Mucosa of stomach (tissue), 1 donor: ENCODE results near the gene MIPEP.

Experiments
- H3K27me3 ChIP-seq: one replicate; pipeline ENCODE4 v1.7.0; 2013; ENCODE audit warnings: mild to moderate bottlenecking, low read length; ENCODE audit not compliant: control insufficient read depth, insufficient read depth
- H3K36me3 ChIP-seq: one replicate; pipeline ENCODE4 v1.7.0; 2013; ENCODE audit warnings: low read length; ENCODE audit not compliant: control insufficient read depth, insufficient read depth
- H3K4me1 ChIP-seq: one replicate; pipeline ENCODE4 v1.7.0; 2013; ENCODE audit warnings: mild to moderate bottlenecking, low read length; ENCODE audit not compliant: control insufficient read depth, insufficient read depth
- H3K4me3 ChIP-seq: one replicate; pipeline ENCODE4 v1.7.0; 2013; ENCODE audit warnings: low read length
- H3K9ac ChIP-seq: one replicate; pipeline ENCODE4 v1.7.0; 2013; ENCODE audit warnings: mild to moderate bottlenecking, low read length, moderate library complexity
- H3K9me3 ChIP-seq: one replicate; pipeline ENCODE4 v1.7.0; 2013; ENCODE audit warnings: mild to moderate bottlenecking, low read length, moderate library complexity; ENCODE audit not compliant: control insufficient read depth
- donor health status: Pancreatic carcinoma.

The MIPEP gene

DNA sequence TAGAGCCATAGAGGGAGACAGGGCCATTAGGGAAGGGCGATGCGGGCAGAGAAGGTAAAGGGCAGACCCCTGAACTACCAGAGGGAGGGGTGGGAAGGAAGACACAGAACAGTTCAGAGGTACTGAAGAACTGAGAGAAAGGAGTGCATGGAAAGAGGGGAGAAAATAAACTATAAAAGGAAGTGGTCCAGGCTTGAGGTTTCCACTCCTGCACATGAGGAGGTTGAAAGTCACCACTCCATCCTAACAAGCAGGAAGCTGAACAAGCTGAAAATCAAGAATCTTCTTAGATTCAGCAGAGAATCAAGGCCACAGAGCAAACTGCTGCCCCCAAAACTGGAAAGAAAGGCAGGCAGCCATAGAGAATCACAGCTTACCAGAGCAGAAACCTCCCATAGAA, 45.1 kb downstream of the MIPEP start:
- Histone ChIP-seq H3K4me1 (no peaks in the 10 kb centered on the region), H3K36me3 (no peaks in the 10 kb centered on the region), H3K9me3 (no peaks in the 10 kb centered on the region), H3K4me3 (no peak overlapping the region), H3K27me3 (no peaks in the 10 kb centered on the region), H3K9ac (no peak overlapping the region)

- Histone ChIP-seq H3K4me3 (no peak overlapping the region), H3K27me3 (no peaks in the 10 kb centered on the region), H3K4me1 (no peaks in the 10 kb centered on the region), H3K9me3 (no peaks in the 10 kb centered on the region), H3K36me3 (no peaks in the 10 kb centered on the region), H3K9ac (no peak overlapping the region)
Observed at GRCh38 chr13:23843436-23843835, 45.8 kb downstream of the MIPEP start.

- no peak overlapping the region for H3K9ac ChIP-seq
Observed at GRCh38 chr13:23842406-23842805, 46.8 kb downstream of the MIPEP start.

DNA sequence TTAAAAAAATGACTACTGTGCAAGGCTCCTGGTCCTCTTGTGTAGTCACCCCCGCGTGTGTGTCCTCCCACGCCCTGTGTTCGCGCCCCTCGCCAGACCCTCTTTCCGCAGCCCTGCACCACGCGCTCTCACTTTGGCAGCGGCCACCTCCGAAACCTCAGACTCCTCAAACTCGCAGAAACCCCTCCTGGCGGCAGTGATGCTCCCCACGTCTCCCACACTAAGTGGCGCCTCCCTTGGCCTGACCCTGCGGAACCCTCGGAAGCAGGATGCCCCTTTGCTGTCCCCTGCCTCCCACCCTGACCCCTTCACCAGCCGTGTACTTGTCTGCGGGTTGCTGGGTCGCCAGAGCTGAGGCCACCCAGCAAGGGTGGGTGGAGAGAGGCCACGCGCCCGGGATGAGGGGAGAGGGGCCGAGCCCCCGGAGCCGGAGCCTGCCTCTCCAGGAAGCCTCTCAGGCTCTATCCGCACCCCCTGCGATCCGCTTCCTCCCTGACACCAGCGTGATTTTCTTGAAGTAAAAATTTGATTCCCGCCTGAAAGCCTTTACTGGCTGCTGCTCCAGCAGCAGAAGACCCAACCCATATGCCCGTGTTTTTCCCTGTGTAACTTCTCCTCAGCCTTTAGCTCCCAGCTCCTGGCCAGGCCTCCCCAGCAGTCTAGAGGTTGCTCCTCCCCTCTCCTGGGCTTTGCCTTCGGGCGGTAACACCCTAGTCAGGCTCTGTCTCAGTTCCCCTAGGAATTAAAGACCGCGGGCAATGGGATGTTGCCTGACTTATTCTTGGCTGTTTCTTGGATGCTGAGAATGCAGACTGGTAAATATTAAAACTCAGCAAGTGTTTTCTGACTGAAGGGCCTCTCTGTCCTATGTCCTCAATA, 55.2 kb downstream of the MIPEP start:
- H3K4me3 ChIP-seq: no peak overlapping the region
- H3K9ac ChIP-seq: no peak overlapping the region
- H3K4me1 ChIP-seq: no peaks in the 10 kb centered on the region
- H3K9me3 ChIP-seq: no peaks in the 10 kb centered on the region
- no peaks in the 10 kb centered on the region for H3K27me3 ChIP-seq
- no peaks in the 10 kb centered on the region for H3K36me3 ChIP-seq

More at GRCh38 chr13:23842406-23842805, 46.8 kb downstream of the MIPEP start:
- H3K27me3 ChIP-seq: no peaks in the 10 kb centered on the region
- no peaks in the 10 kb centered on the region for H3K4me1 ChIP-seq
- H3K36me3 ChIP-seq: no peaks in the 10 kb centered on the region
- H3K9me3 ChIP-seq: no peaks in the 10 kb centered on the region
- H3K4me3 ChIP-seq: no peak overlapping the region

DNA sequence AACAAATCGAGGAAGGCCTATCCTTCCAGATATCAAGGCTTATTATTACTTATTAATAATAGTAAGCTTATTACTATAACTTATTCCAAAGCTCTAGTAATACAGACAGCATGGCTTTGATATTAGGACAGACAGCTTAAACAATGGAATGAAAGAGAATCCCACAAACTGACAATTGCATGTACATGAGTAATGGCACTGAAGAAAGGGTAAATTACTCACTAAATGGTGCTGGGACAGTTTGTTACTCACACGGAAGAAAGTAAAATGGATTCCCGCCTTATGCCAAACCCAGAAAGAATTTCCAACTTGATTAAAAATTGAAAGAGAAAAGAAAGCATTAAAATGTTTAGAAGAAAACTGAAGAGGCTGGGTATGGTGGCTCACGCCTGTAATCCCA, 60.3 kb downstream of the MIPEP start:
- Histone ChIP-seq H3K27me3 (no peaks in the 10 kb centered on the region), H3K4me3 (no peak overlapping the region), H3K9me3 (no peaks in the 10 kb centered on the region), H3K9ac (no peak overlapping the region), H3K4me1 (no peaks in the 10 kb centered on the region), H3K36me3 (no peaks in the 10 kb centered on the region)

DNA sequence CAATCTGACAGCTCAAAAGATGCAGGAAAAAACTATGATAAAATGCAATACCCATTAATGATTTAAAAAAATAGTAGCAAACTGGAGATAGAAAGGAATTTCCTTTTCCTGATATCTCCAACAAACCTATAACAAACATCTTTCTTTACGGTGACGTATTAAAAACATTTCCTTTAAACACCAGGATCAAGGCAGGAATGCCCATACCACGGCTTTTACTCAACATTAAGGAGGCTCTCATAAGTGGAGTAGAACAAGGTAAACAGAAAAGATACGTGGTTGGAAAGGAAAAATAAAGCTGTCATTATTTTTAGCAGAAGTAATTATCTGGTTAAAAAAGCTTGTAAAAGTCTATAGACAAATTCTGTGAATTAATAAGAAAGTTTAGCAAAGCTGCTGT, 61.1 kb downstream of the MIPEP start:
- H3K4me3 ChIP-seq: no peak overlapping the region

GRCh38 chr13:23825179-23825578, 64.0 kb downstream of the MIPEP start:
- Histone ChIP-seq H3K4me3 (no peak overlapping the region), H3K36me3 (no peaks in the 10 kb centered on the region), H3K9me3 (no peaks in the 10 kb centered on the region), H3K27me3 (no peaks in the 10 kb centered on the region), H3K9ac (no peak overlapping the region), H3K4me1 (no peaks in the 10 kb centered on the region)

More for the DNA sequence above, 61.1 kb downstream of the MIPEP start:
- H3K9me3 ChIP-seq: no peaks in the 10 kb centered on the region
- no peaks in the 10 kb centered on the region for H3K4me1 ChIP-seq
- H3K9ac ChIP-seq: no peak overlapping the region
- no peaks in the 10 kb centered on the region for H3K27me3 ChIP-seq
- H3K36me3 ChIP-seq: no peaks in the 10 kb centered on the region

DNA sequence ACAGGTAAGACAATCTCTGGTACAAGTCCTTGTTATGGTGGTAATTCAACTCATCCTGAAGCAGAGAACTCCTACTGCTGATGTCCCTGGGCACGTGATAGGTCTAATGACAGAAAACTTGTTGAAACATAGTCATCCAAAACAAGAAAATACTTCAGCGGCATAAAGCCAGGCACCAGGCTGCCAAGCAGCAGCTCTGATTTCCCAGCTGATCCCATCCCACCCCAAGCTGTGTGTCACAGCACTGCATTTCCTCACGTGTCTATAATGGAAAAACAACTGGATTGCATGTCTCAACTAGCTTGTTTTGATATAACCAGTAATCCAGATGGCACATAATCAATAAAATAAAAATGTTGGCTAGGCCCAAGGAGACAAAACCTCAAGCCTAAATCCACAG, 64.8 kb downstream of the MIPEP start:
- no peak overlapping the region for H3K9ac ChIP-seq
- no peaks in the 10 kb centered on the region for H3K4me1 ChIP-seq
- H3K9me3 ChIP-seq: no peaks in the 10 kb centered on the region

DNA sequence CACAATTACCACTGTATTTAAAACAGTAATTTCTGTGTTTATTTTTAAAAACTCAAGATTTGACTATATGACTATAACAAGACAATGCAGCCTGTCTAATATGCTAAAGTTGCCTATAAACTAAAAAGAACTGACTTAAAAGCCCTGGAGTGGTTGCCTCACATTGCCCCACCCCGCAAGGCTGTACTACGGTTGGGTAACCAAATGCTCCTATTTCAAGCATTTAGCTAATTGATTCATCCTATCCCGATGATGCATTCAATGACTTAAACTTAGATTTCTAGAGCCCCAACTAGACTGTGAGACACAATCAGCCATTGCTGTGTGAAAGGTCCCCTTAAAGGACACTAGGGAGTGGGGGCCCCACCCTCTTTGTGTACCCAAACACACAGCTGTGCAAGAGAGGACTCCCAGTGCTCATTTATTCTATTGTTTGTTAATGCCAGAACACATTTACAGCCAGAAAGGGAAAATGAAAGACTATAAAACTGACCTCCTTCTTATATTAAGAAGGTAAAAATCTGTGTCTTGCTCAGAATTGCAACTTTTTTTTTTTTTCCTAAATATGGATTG, 66.9 kb downstream of the MIPEP start:
- no peak overlapping the region for H3K4me3 ChIP-seq
- H3K9ac ChIP-seq: no peak overlapping the region
- H3K27me3 ChIP-seq: no peaks in the 10 kb centered on the region
- no peaks in the 10 kb centered on the region for H3K36me3 ChIP-seq
- no peaks in the 10 kb centered on the region for H3K4me1 ChIP-seq
- no peaks in the 10 kb centered on the region for H3K9me3 ChIP-seq

More for the DNA sequence above, 64.8 kb downstream of the MIPEP start:
- Histone ChIP-seq H3K36me3 (no peaks in the 10 kb centered on the region), H3K4me3 (no peak overlapping the region), H3K27me3 (no peaks in the 10 kb centered on the region)

DNA sequence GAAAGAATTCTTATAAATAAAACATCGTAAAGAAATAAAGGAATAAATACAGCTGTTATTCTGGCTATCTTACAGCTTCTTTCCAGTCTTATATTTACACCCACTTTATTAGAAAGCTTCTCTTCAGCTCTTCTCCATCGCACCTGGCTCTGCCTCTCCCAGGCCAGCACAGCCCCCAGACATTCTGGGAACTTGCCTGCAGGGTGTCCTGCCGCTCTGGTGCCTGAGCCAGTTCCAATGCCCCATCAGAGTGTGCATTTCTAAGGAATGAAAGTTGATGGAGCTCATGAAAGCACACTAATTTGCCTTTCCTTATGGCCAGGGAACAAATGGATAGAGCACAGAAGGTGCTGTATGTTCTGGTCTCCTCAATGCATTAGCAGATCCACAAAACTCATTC, 68.7 kb downstream of the MIPEP start:
- Histone ChIP-seq H3K4me3 (no peak overlapping the region), H3K36me3 (no peaks in the 10 kb centered on the region), H3K9me3 (no peaks in the 10 kb centered on the region), H3K9ac (no peak overlapping the region), H3K4me1 (no peaks in the 10 kb centered on the region), H3K27me3 (no peaks in the 10 kb centered on the region)

DNA sequence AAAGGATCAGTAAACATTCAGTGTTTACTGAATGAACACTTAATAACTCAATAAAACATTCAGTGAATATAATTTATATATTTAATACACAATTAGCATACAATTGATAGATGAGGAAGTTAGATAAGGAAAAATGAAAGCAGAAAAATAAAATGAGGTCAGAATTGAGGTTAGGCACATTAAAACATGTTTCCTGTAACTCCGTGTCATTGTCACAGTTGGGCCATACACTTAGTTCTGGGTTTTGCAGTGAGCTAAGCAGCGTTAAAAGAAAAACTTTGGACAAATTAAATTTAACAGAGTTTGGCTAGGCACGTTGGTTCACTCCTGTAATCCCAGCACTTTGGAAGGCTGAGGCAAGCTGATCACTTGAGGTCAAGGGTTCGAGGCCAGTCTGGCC, 71.4 kb downstream of the MIPEP start:
- Histone ChIP-seq H3K9ac (no peak overlapping the region), H3K36me3 (no peaks in the 10 kb centered on the region), H3K27me3 (no peaks in the 10 kb centered on the region), H3K4me1 (no peaks in the 10 kb centered on the region), H3K9me3 (no peaks in the 10 kb centered on the region), H3K4me3 (no peak overlapping the region)

DNA sequence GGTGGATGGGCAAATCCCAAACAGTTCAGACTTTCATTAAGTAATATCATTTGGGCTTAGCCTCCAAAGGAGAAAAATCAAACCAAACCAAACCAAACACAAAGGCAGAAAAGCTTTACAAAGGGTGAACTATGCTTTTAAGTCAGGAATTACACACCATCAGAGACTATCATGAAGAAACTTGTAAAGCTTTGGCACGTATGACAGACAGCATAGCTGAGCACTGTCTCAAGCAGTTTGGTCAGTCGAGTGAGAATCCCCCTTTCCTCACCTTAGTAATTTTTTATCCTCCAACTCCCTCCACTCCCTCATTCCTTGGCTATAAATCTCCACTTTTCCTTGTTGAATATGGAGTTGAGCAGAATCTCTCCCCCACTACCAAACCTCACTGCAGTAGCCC, 72.1 kb downstream of the MIPEP start:
- Histone ChIP-seq H3K27me3 (no peaks in the 10 kb centered on the region), H3K4me1 (no peaks in the 10 kb centered on the region), H3K4me3 (no peak overlapping the region), H3K9ac (no peak overlapping the region), H3K36me3 (no peaks in the 10 kb centered on the region), H3K9me3 (no peaks in the 10 kb centered on the region)
